Activated CD4-positive, CD25-positive, alpha-beta regulatory T cell (primary cell): ENCODE data around the gene SHMT2.

Experiments used
- DNase-seq, 4 experiments: peaks; one replicate each; lab custom pipeline; 2025; lab: John Stamatoyannopoulos, UW

Gene SHMT2

GRCh38 chr12:57215065-57215464 is 14.4 kb upstream of the SHMT2 start:
- no peak for DNase-seq

GRCh38 chr12:57215668-57216013 is 13.9 kb upstream of the SHMT2 start:
- no peak for DNase-seq

- DNase-seq: peak in 3 of 4 experiments; percentile 21 to 50 (median 36)
Measured at GRCh38 chr12:57216014-57216911, 13.2 kb upstream of the SHMT2 start, which contains the start of gene NXPH4. Gene NXPH4 (plus strand): TSS chr12:57216794. CDS start chr12:57216970, 176 bp downstream.

- no peak for DNase-seq
Measured at GRCh38 chr12:57216921-57217879, 12.3 kb upstream of the SHMT2 start.

- DNase-seq: no peak
Measured at GRCh38 chr12:57218030-57218853, 11.3 kb upstream of the SHMT2 start.

GRCh38 chr12:57219205-57219992 is 10.1 kb upstream of the SHMT2 start:
- DNase-seq: no peak

- DNase-seq: no peak
Measured at GRCh38 chr12:57219993-57220754, 9.3 kb upstream of the SHMT2 start.

- DNase-seq: no peak
Measured at GRCh38 chr12:57220770-57221168, 8.7 kb upstream of the SHMT2 start.

GRCh38 chr12:57221169-57221917 is 8.2 kb upstream of the SHMT2 start:
- no peak for DNase-seq

GRCh38 chr12:57222286-57223190 is 7.0 kb upstream of the SHMT2 start:
- DNase-seq: no peak

- DNase-seq: no peak
Measured at GRCh38 chr12:57223191-57224165, 6.0 kb upstream of the SHMT2 start.

GRCh38 chr12:57224278-57224972 is 5.1 kb upstream of the SHMT2 start:
- no peak for DNase-seq

GRCh38 chr12:57224973-57225679 is 4.4 kb upstream of the SHMT2 start:
- DNase-seq: peak; percentile 21 to 49 (median 36)

GRCh38 chr12:57225680-57226210 is 3.8 kb upstream of the SHMT2 start:
- DNase-seq: no peak

- DNase-seq: no peak
Measured at GRCh38 chr12:57226588-57227314, 2.8 kb upstream of the SHMT2 start.
